Hepatocyte (in vitro differentiated cells): ENCODE measurements around the gene RABL6.

Experiments used
- CTCF ChIP-seq: fragments of 200-600 bp; sonication (generic); IDR thresholded peaks from 2 replicates; pipeline ENCODE4 v1.5.1; 2016; ENCODE audit warnings: antibody characterized with exemption, mild to moderate bottlenecking; ENCODE audit not compliant: poor library complexity
- EZH2 ChIP-seq: fragments of 200-600 bp; sonication (generic); IDR thresholded peaks from 2 replicates; pipeline ENCODE4 v1.6.1; 2016; ENCODE audit warnings: antibody characterized with exemption, mild to moderate bottlenecking, borderline replicate concordance

GRCh38 chr9:136854842-136855460 lies 47.2 kb downstream of the RABL6 start:
- no peak for TF ChIP-seq EZH2
- no peak for TF ChIP-seq CTCF
